ENCODE results near the gene LRRC74A. TPM values are rescaled to one million over a fixed set of nuclear protein-coding genes. Genes with fewer than 3 reads are reported as not detected.

LRRC74A gene
- total RNA-seq, 1 experiment from 2014 or later = not detected

DNA sequence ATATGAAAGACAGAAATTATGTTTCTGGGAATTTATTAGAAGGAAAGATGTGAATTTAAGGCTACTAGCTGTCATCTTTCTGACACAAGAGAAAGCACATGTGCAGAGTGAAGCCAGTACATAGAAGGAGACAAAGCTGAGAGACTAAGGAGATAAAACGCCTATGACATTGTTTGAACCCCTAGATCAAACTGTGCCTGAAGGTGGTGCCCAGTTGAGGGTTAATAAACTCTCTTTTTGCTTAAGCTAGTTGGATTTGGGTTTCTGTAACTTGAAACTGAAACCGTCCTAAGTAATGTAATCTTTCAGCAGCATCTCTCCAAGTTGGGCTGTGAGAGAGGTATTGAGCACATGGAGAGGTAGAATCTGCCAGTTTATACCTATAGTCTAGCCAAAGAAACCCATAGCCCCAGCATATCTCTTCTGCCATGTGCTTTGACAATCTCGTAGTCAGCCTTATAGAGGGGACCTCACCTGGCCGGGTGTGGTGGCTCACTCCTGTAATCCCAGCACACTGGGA, 84.2 kb downstream of the LRRC74A start:
- Histone ChIP-seq H4K20me1 (ENCODE audit: control insufficient read depth, insufficient read depth, insufficient read length) (no peaks in the 10 kb centered on the region), H3K23ac (ENCODE audit: insufficient read length, low read depth, low read length) (no peak overlapping the region), H3K9me3 (ENCODE audit: control insufficient read depth, low read depth, low read length) (no peaks in the 10 kb centered on the region), H3K4ac (ENCODE audit: low read depth, low read length) (no peak overlapping the region), H3K27ac (ENCODE audit: insufficient read length, low read depth, low read length) (no peak overlapping the region), H2AK5ac (ENCODE audit: insufficient read length, low read length) (no peak overlapping the region), H4K5ac (ENCODE audit: insufficient read length, low read depth, low read length) (no peak overlapping the region), H3K4me1 (ENCODE audit: insufficient read depth, low read length) (peaks cover 2% of the 10 kb centered on the region; the same call in 1 of the 2 replicates), H3K79me2 (ENCODE audit: insufficient read depth, low read length) (no peaks in the 10 kb centered on the region), H4K8ac (replicated peaks; ENCODE audit: insufficient read length, low read depth, low read length) (no peak overlapping the region), H2BK120ac (ENCODE audit: low read depth, low read length, poor library complexity, severe bottlenecking) (no peak overlapping the region), H3K4me2 (ENCODE audit: insufficient read depth, insufficient read length, low read length) (no peak overlapping the region), H3K23me2 (ENCODE audit: insufficient read length, low read depth, low read length, poor library complexity, severe bottlenecking) (no peaks in the 10 kb centered on the region), H4K91ac (ENCODE audit: insufficient read length, low read depth, low read length) (no peak overlapping the region), H3T11ph (ENCODE audit: low read length) (no peak overlapping the region), H3K14ac (ENCODE audit: insufficient read depth, low read length) (no peak overlapping the region), H2AFZ (ENCODE audit: low read length) (no peak overlapping the region), H2BK5ac (ENCODE audit: insufficient read length, low read length) (no peak overlapping the region), H2BK12ac (ENCODE audit: insufficient read length, low read depth, low read length) (no peak overlapping the region), H2BK15ac (ENCODE audit: low read depth, low read length) (no peak overlapping the region), H2BK20ac (ENCODE audit: low read depth, low read length, poor library complexity, severe bottlenecking) (no peak overlapping the region), H3K56ac (ENCODE audit: insufficient read length, low read depth, low read length) (no peak overlapping the region), H3K27me3 (ENCODE audit: insufficient read depth, low read length) (no peaks in the 10 kb centered on the region), H3K9ac (ENCODE audit: extremely low read depth, insufficient read length, low read length) (no peak overlapping the region), H3K18ac (ENCODE audit: insufficient read length, low read depth, low read length) (no peak overlapping the region), H3K79me1 (ENCODE audit: insufficient read depth, low read depth, low read length, poor library complexity, severe bottlenecking) (no peaks in the 10 kb centered on the region)
- no peak for DNase-seq
- no CpG with 5 or more reads among the region's 4 CpGs for WGBS (ENCODE audit: extremely low coverage, insufficient read length, low lambda C conversion rate)
- Mint-ChIP-seq H3K27me3 (ENCODE audit: low read depth) (no peaks in the 10 kb centered on the region), H3K4me1 (peaks cover 11% of the 10 kb centered on the region in 2 experiments), H3K4me3 (no peak overlapping the region), H3K36me3 (ENCODE audit: insufficient read depth in 1 of 3, low read depth in 3 of 3) (no peaks in the 10 kb centered on the region; a peak in 1 of 7 replicates), H3K27ac (peak overlapping the region in 1 of 3 experiments; percentile 72; a peak in 1 of 7 replicates), H3K9me3 (no peaks in the 10 kb centered on the region)
- TF ChIP-seq, protein P1, sequence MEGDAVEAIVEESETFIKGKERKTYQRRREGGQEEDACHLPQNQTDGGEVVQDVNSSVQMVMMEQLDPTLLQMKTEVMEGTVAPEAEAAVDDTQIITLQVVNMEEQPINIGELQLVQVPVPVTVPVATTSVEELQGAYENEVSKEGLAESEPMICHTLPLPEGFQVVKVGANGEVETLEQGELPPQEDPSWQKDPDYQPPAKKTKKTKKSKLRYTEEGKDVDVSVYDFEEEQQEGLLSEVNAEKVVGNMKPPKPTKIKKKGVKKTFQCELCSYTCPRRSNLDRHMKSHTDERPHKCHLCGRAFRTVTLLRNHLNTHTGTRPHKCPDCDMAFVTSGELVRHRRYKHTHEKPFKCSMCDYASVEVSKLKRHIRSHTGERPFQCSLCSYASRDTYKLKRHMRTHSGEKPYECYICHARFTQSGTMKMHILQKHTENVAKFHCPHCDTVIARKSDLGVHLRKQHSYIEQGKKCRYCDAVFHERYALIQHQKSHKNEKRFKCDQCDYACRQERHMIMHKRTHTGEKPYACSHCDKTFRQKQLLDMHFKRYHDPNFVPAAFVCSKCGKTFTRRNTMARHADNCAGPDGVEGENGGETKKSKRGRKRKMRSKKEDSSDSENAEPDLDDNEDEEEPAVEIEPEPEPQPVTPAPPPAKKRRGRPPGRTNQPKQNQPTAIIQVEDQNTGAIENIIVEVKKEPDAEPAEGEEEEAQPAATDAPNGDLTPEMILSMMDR (conservative IDR thresholded peaks at IDR 0.05) = no peak

Data from H9 (cell line).